ENCODE measurements around the gene NUB1.

GRCh38 chr7:151423936-151424335 lies 82.3 kb downstream of the NUB1 start:
- no peak for TF ChIP-seq POLR2AphosphoS5 (IDR thresholded peaks at IDR 0.05)
- TF ChIP-seq CTCF (IDR thresholded peaks at IDR 0.05): no peak
- TF ChIP-seq POLR2A (IDR thresholded peaks at IDR 0.05): no peak
- no peak for TF ChIP-seq EP300 (IDR thresholded peaks at IDR 0.05)
